ENCODE data around the gene SRSF10. TPM values are rescaled to one million over a fixed set of nuclear protein-coding genes. Genes with fewer than 3 reads are reported as not detected.

Gene SRSF10
- total RNA-seq: 100 to 1,000 TPM in 1 of 2 donors, 10 to 100 TPM in 1; 82.6 to 251 TPM
- polyA plus RNA-seq: 10 to 100 TPM; 55.1 to 74.2 TPM
- long read RNA-seq, donor 1, transcript SRSF10-212 (3 exons, 790 nt): major isoform, 7 of 41 reads
- long read RNA-seq, donor 1, partial matches to known transcripts: 6 of 41 reads
- long read RNA-seq, donor 1, other reads (novel, unspliced or antisense): 23 of 41 reads
- long read RNA-seq, donor 2, partial matches to known transcripts: 5 of 27 reads
- long read RNA-seq, donor 2, other reads (novel, unspliced or antisense): 12 of 27 reads
- long read RNA-seq, donor 3, transcript SRSF10-212 (3 exons, 790 nt): major isoform, 12 of 33 reads
- long read RNA-seq, donor 3, partial matches to known transcripts: 0 of 33 reads
- long read RNA-seq, donor 3, other reads (novel, unspliced or antisense): 15 of 33 reads
- long read RNA-seq, donor 4, transcript SRSF10-212 (3 exons, 790 nt): major isoform, 5 of 30 reads
- long read RNA-seq, donor 4, partial matches to known transcripts: 0 of 30 reads
- long read RNA-seq, donor 4, other reads (novel, unspliced or antisense): 20 of 30 reads
- long read RNA-seq, donor 5, transcript SRSF10-212 (3 exons, 790 nt): major isoform, 14 of 53 reads
- long read RNA-seq, donor 5, transcript SRSF10-208 (2 exons, 413 nt): minor isoform, 5 of 53 reads
- long read RNA-seq, donor 5, partial matches to known transcripts: 0 of 53 reads
- long read RNA-seq, donor 5, other reads (novel, unspliced or antisense): 31 of 53 reads

DNA sequence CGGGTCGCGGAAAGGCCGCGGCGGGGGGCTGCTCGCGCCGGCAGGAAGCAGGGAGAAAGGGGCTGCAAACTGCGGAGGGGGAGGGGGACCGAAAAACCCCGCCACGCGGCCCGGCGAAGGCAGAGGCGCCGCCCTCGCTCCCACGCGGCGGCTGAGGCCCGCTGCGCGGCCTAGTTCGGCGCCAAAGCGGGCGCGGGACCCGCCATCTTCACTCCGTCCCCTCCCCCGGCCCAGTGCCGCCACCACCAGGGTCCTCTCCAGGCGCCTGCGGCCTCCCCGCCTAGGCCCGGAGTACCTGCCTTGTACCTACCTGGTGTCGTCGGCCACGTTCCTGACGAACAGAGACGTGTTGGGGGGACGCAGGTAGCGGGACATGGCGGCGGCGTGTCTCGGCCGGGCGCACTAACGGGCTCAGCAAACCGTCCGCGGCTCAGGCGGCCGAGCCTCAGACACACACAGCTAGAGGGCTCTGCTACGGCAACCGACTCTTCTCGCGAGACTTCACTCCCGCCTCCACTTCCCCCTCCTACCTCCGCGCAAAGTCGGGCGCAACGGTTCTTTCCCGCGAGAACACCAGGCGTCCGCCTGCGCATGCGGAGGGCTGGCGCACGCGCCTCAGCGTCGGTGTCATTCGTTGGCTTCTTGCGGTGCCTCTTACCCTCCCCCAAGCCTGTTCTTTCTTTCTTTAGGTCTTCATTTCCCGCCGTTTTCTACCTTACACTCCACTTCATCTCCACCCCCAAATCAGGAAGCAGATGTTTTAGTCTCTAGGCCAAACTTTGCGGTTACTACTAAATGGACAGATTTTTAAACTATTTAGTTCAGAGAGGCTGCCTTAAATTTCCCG lies at the start of gene SRSF10:
Gene SRSF10, minus strand, starts transcription at position 447 of the 847 bp plus-strand sequence. Its CDS starts 72 bp downstream, at position 375.
- Histone ChIP-seq H3K9me3 (ENCODE audit: control insufficient read depth in 4 of 4, insufficient read depth in 3 of 4, low read length in 3 of 4) (no peaks in the 10 kb centered on the region), H3K4me3 (peak within 1 kb of the TSS; percentile 98), H3K36me3 (ENCODE audit: control insufficient read depth in 4 of 4, insufficient read depth in 4 of 4, low read length in 4 of 4) (peaks cover 0 to 19% (median 6%) of the 10 kb centered on the region in 4 donors), H3K9ac (ENCODE audit: insufficient read depth in 1 of 2, low read length in 2 of 2) (peak within 1 kb of the TSS; percentile 95 to 99), H3K27ac (ENCODE audit: low read depth in 1 of 2, low read length in 1 of 2) (peak within 1 kb of the TSS; percentile 97 to 100), H3K4me1 (ENCODE audit: control insufficient read depth in 5 of 5, insufficient read depth in 5 of 5, low read length in 5 of 5) (peaks cover 10 to 56% (median 30%) of the 10 kb centered on the region in 5 donors), H3K27me3 (ENCODE audit: control insufficient read depth in 3 of 3, insufficient read depth in 3 of 3, low read length in 2 of 3) (no peaks in the 10 kb centered on the region)
- TF ChIP-seq, protein P1, sequence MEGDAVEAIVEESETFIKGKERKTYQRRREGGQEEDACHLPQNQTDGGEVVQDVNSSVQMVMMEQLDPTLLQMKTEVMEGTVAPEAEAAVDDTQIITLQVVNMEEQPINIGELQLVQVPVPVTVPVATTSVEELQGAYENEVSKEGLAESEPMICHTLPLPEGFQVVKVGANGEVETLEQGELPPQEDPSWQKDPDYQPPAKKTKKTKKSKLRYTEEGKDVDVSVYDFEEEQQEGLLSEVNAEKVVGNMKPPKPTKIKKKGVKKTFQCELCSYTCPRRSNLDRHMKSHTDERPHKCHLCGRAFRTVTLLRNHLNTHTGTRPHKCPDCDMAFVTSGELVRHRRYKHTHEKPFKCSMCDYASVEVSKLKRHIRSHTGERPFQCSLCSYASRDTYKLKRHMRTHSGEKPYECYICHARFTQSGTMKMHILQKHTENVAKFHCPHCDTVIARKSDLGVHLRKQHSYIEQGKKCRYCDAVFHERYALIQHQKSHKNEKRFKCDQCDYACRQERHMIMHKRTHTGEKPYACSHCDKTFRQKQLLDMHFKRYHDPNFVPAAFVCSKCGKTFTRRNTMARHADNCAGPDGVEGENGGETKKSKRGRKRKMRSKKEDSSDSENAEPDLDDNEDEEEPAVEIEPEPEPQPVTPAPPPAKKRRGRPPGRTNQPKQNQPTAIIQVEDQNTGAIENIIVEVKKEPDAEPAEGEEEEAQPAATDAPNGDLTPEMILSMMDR (IDR thresholded peaks at IDR 0.05; ENCODE audit: control extremely low read depth, extremely low read depth): peak; percentile 7
- 0 to 1% methylated on average over 73 to 84 of the region's 84 CpGs for whole genome bisulfite sequencing, 2 donors
- peak; percentile 99 to 100 (median 100) for DNase-seq
- peak; percentile 99 for ATAC-seq (ENCODE audit: insufficient read depth, low FRiP score)

DNA sequence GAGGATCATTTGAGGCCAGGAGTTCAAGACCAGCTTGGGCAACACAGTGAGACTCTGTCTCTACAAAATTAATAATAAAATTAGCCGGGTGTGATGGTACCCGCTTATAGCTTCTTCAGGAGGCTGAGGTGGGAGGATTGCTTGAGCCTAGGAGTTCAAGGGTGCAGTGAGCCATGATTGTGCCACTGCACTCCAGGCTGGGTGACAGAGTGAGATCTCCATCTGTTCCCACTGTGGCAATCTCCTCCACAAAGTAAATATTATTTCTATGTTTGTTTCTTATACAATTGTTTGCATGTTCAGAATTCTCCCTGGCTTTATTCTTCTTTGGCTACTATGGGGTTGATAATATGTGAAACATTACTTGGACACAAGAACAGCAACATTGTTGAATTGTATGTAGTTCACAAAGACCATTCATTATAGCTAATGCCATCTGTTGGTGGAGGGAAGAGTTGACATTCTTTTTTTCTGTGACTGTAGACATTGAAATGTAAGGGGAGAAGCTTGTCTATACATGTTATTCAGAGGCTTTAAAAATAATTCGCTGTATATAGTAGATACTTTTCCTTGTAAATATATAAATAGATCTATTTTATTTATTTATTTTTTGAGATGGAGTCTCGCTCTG lies 47.8 kb upstream of the SRSF10 start:
- whole genome bisulfite sequencing, 2 donors: 80 to 93% methylated on average over 4 of the region's 4 CpGs
- no peaks in the 10 kb centered on the region for H3K27me3 ChIP-seq (ENCODE audit: control insufficient read depth in 3 of 3, insufficient read depth in 3 of 3, low read length in 2 of 3)
- ATAC-seq (ENCODE audit: insufficient read depth, low FRiP score): no peak

More for the DNA sequence above, 47.8 kb upstream of the SRSF10 start:
- no peak overlapping the region for H3K4me3 ChIP-seq
- H3K9ac ChIP-seq (ENCODE audit: insufficient read depth in 1 of 2, low read length in 2 of 2): no peak overlapping the region
- DNase-seq: peak in 2 of 3 donors; percentile 78 to 85
- no peaks in the 10 kb centered on the region for H3K9me3 ChIP-seq (ENCODE audit: control insufficient read depth in 4 of 4, insufficient read depth in 3 of 4, low read length in 3 of 4)
- TF ChIP-seq, protein P1 (IDR thresholded peaks at IDR 0.05; ENCODE audit: control extremely low read depth, extremely low read depth): peak; percentile 54
- no peaks in the 10 kb centered on the region for H3K36me3 ChIP-seq (ENCODE audit: control insufficient read depth in 4 of 4, insufficient read depth in 4 of 4, low read length in 4 of 4)
- peak overlapping the region in 1 of 2 donors; percentile 43 for H3K27ac ChIP-seq (ENCODE audit: low read depth in 1 of 2, low read length in 1 of 2)
- H3K4me1 ChIP-seq (ENCODE audit: control insufficient read depth in 5 of 5, insufficient read depth in 5 of 5, low read length in 5 of 5): peaks cover 0 to 5% (median 0%) of the 10 kb centered on the region in 5 donors
